H1 (cell line): ENCODE data around the gene VPS37C. TPM values are rescaled to one million over a fixed set of nuclear protein-coding genes. Genes with fewer than 3 reads are reported as not detected.

Experiments used
- ASH2L ChIP-seq: fragments of 200-600, 300-600 bp; sonication (generic); IDR thresholded peaks from one replicate; pipeline ENCODE4 v1.7.1; 2017; ENCODE audit warnings: low read length
- CHD7 ChIP-seq: fragments of 300-600 bp; sonication (generic); IDR thresholded peaks from 2 replicates; pipeline ENCODE4 v1.7.1; 2012; ENCODE audit warnings: low read length, moderate library complexity, mild to moderate bottlenecking, inconsistent platforms; ENCODE audit not compliant: insufficient replicate concordance
- E2F6 ChIP-seq: IDR thresholded peaks from 2 replicates; pipeline ENCODE4 v1.6.1; 2012; ENCODE audit warnings: inconsistent platforms
- GTF2F1 ChIP-seq: IDR thresholded peaks from 2 replicates; pipeline ENCODE4 v1.6.1; 2012; ENCODE audit warnings: low read depth, low read length, improper control_type of control experiment, borderline replicate concordance
- JUN ChIP-seq: IDR thresholded peaks from 2 replicates; pipeline ENCODE4 v1.6.1; 2011; ENCODE audit warnings: low read depth, mild to moderate bottlenecking, improper control_type of control experiment, low read length
- JUND ChIP-seq: IDR thresholded peaks from 2 replicates; pipeline ENCODE4 v1.6.1; 2011; ENCODE audit warnings: mild to moderate bottlenecking, improper control_type of control experiment, low read length
- MAX ChIP-seq: IDR thresholded peaks from 2 replicates; pipeline ENCODE4 v1.6.1; 2012; ENCODE audit warnings: inconsistent platforms
- RAD21 ChIP-seq, 2 experiments: IDR thresholded peaks in 1 of 2; conservative IDR thresholded peaks in 1 of 2; 2 replicates each; pipeline ENCODE4 v1.6.1; 2011; ENCODE audit warnings: low read depth in 2 of 2, low read length in 2 of 2, improper control_type of control experiment in 1 of 2, inconsistent platforms in 1 of 2, mild to moderate bottlenecking in 1 of 2, moderate library complexity in 1 of 2
- TBP ChIP-seq: IDR thresholded peaks from 2 replicates; pipeline ENCODE4 v1.6.1; 2011; ENCODE audit warnings: low read depth, low read length, improper control_type of control experiment
- polyA plus RNA-seq, 7 experiments: library from polyadenylated mRNA; depleted of rRNA in 3 of 7; stranded (reverse) in 5 of 7; unstranded in 2 of 7; fragments of >200 nt in 5 of 7; fragments of 200-250 nt in 2 of 7; gene quantifications; 1 replicate in 5 of 7; 2 replicates in 1 of 7; 4 replicates in 1 of 7; pipeline versions ENCODE4 v1.2.1 to v1.2.3, GENCODE V29; 2011 to 2013; ENCODE audit warnings: missing spikeins in 2 of 7, mixed read lengths in 2 of 7
- total RNA-seq: library from RNA; stranded (reverse); fragmentation: NEBNext Ultra II Directional; extraction: Animal tissue kit (Norgen Biotek cat#: 25700); gene quantifications from 2 replicates; pipeline ENCODE4 v1.2.1, GENCODE V29; 2021

Gene VPS37C
- total and polyA plus RNA-seq, 2 of the 8 experiments (the other 6 are each of a cell fraction or from before 2014, with no cell fraction given), result 12.9 to 21.0 TPM

GRCh38 chr11:61147791-61148620 lies 13.2 kb downstream of the VPS37C start (continued):
- TF ChIP-seq CHD7, result no peak
- TF ChIP-seq RAD21 (IDR thresholded peaks at IDR 0.05 in 1 of 2, conservative IDR thresholded peaks at IDR 0.05 in 1 of 2; ENCODE audit: low read depth in 2 of 2, low read length in 2 of 2), result no peak
- TF ChIP-seq E2F6, result no peak
- TF ChIP-seq ASH2L, result no peak
- no peak for TF ChIP-seq MAX
- no peak for TF ChIP-seq TBP
- no peak for TF ChIP-seq JUND
- no peak for TF ChIP-seq JUN
- TF ChIP-seq GTF2F1, result no peak
